Activated CD4-positive, alpha-beta T cell treated with anti-CD3 and anti-CD28 coated beads for 4 hours (primary cell): ENCODE measurements around the gene ZC2HC1C.

Source experiments
- DNase-seq, 2 donors: peaks; one replicate each; pipeline ENCODE4 v3.0.0-alpha.2; 2020

ZC2HC1C gene

GRCh38 chr14:75069121-75069810 lies at the start of gene ZC2HC1C:
Gene ZC2HC1C, plus strand, starts transcription at chr14:75069641. Its CDS starts 933 bp downstream, at chr14:75070574.
- DNase-seq = peak; percentile 40 to 48

- no peak for DNase-seq
Observed at GRCh38 chr14:75022655-75023054, 46.8 kb upstream of the ZC2HC1C start.

- no peak for DNase-seq
Observed at GRCh38 chr14:75023108-75023507, 46.3 kb upstream of the ZC2HC1C start.

- DNase-seq = no peak
Observed at GRCh38 chr14:75025082-75025481, 44.4 kb upstream of the ZC2HC1C start.

- no peak for DNase-seq
Observed at GRCh38 chr14:75025876-75026275, 43.6 kb upstream of the ZC2HC1C start.

- no peak for DNase-seq
Observed at GRCh38 chr14:75030147-75030546, 39.3 kb upstream of the ZC2HC1C start.

- no peak for DNase-seq
Observed at GRCh38 chr14:75032939-75033338, 36.5 kb upstream of the ZC2HC1C start.

- DNase-seq = no peak
Observed at GRCh38 chr14:75040507-75040906, 28.9 kb upstream of the ZC2HC1C start.

- no peak for DNase-seq
Observed at GRCh38 chr14:75040959-75041358, 28.5 kb upstream of the ZC2HC1C start.

- no peak for DNase-seq
Observed at GRCh38 chr14:75041613-75042012, 27.8 kb upstream of the ZC2HC1C start.

- no peak for DNase-seq
Observed at GRCh38 chr14:75042035-75042434, 27.4 kb upstream of the ZC2HC1C start.

GRCh38 chr14:75044322-75044721 lies 25.1 kb upstream of the ZC2HC1C start:
- DNase-seq = no peak

- DNase-seq = no peak
Observed at GRCh38 chr14:75044752-75045151, 24.7 kb upstream of the ZC2HC1C start.

GRCh38 chr14:75046275-75046674 lies 23.2 kb upstream of the ZC2HC1C start:
- no peak for DNase-seq

- no peak for DNase-seq
Observed at GRCh38 chr14:75046899-75047298, 22.5 kb upstream of the ZC2HC1C start.

GRCh38 chr14:75047506-75047905 lies 21.9 kb upstream of the ZC2HC1C start:
- no peak for DNase-seq

- DNase-seq = no peak
Observed at GRCh38 chr14:75048101-75048500, 21.3 kb upstream of the ZC2HC1C start.

GRCh38 chr14:75049136-75049535 lies 20.3 kb upstream of the ZC2HC1C start:
- DNase-seq = no peak

GRCh38 chr14:75049731-75050201 lies 19.7 kb upstream of the ZC2HC1C start:
- no peak for DNase-seq

- peak; percentile 79 to 82 for DNase-seq
Observed at GRCh38 chr14:75050852-75051555, 18.4 kb upstream of the ZC2HC1C start, which contains the start of gene MLH3. Gene MLH3, minus strand, starts transcription at chr14:75051467. Its CDS starts 1,812 bp downstream, at chr14:75049655.

- no peak for DNase-seq
Observed at GRCh38 chr14:75051556-75051899, 17.9 kb upstream of the ZC2HC1C start.

GRCh38 chr14:75053396-75054291 lies 15.8 kb upstream of the ZC2HC1C start:
- no peak for DNase-seq

- no peak for DNase-seq
Observed at GRCh38 chr14:75054421-75054820, 15.0 kb upstream of the ZC2HC1C start.
